ENCODE measurements around the gene DDI1.

DNA sequence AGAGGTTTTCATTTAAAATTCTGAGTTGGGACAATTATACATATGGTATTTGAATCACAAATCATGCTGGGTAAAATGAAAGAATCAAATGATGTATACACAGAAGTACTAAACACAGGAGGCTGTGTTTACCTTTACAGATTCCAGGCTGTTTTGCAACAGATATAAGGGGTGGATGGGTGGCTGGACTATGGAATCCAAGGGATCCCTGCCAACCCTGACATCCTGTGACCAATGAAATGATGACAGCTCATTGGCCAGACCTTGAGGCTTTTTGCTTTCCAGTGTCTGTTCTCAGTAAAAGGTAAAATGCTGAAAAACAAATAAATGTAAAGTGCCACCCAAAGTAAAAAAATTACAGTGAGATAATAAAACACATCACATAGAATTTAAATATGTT lies 3.3 kb upstream of the DDI1 start:
- TF ChIP-seq TAF1 (IDR thresholded peaks at IDR 0.05; ENCODE audit: borderline replicate concordance, insufficient read depth, low read length) = no peak
- TF ChIP-seq POLR2AphosphoS5 (IDR thresholded peaks at IDR 0.05; ENCODE audit: low read depth, low read length) = no peak
